NCI-H460 (cell line): Measurements from ENCODE around the gene ZNF157. TPM values are rescaled to one million over a fixed set of nuclear protein-coding genes. Genes with fewer than 3 reads are reported as not detected.

Experiments
- DNase-seq: peaks from one replicate; pipeline ENCODE4 v3.0.0-alpha.2; 2016; ENCODE audit warnings: low read depth; ENCODE audit errors: extremely low read depth
- small RNA-seq, 2 experiments: library from RNA; depleted of rRNA; stranded (forward); fragments of <200 nt; gene quantifications; one replicate each; pipeline ENCODE3, GENCODE V24; 2014
- total RNA-seq: library from RNA; depleted of rRNA; stranded (reverse); fragments of >200 nt; shearing (Covaris generic); gene quantifications from 2 replicates; pipeline ENCODE4 v1.2.3, GENCODE V29; 2014; rRNA removed

Gene ZNF157
- total RNA-seq, 1 experiment from 2014 or later, result not detected

- DNase-seq, result no peak
Observed at GRCh38 chrX:47446431-47446830, 76.1 kb downstream of the ZNF157 start.

GRCh38 chrX:47446971-47447370 is 76.6 kb downstream of the ZNF157 start:
- no peak for DNase-seq

- no peak for DNase-seq
Observed at GRCh38 chrX:47447607-47448006, 77.2 kb downstream of the ZNF157 start.

- no peak for DNase-seq
Observed at GRCh38 chrX:47448165-47448806, 77.9 kb downstream of the ZNF157 start.

GRCh38 chrX:47452112-47452511 is 81.7 kb downstream of the ZNF157 start:
- no peak for DNase-seq

- DNase-seq, result no peak
Observed at GRCh38 chrX:47456080-47456479, 85.7 kb downstream of the ZNF157 start.

- no peak for DNase-seq
Observed at GRCh38 chrX:47458528-47458927, 88.2 kb downstream of the ZNF157 start.

- DNase-seq, result no peak
Observed at GRCh38 chrX:47460561-47460960, 90.2 kb downstream of the ZNF157 start.

Small RNA genes lying within 50 kb of the gene (small RNA-seq; reads per million reads assigned to genes)
- gene SNORA11C, result 0 reads per million in 2 experiments

Other genes starting within 250 kb of the ZNF157 start
- gene NDUFB11, start 225.9 kb upstream of the ZNF157 start, total RNA-seq, result 154 and 182 TPM in 2 replicates
- gene RBM10, start 225.4 kb upstream of the ZNF157 start, total RNA-seq, result 28.1 and 30.3 TPM in 2 replicates
- gene UBA1, start 176.7 kb upstream of the ZNF157 start, total RNA-seq, result 138 and 158 TPM in 2 replicates
- 141 and 164 TPM in 2 replicates for gene CDK16, start 151.9 kb upstream of the ZNF157 start, total RNA-seq
- 17.0 and 17.3 TPM in 2 replicates for gene USP11, start 137.6 kb upstream of the ZNF157 start, total RNA-seq
- 29.1 and 29.5 TPM in 2 replicates for gene ZNF41, start 112.6 kb downstream of the ZNF157 start, total RNA-seq
- gene ARAF, start 190.6 kb downstream of the ZNF157 start, total RNA-seq, result 51.6 and 57.0 TPM in 2 replicates
- 657 and 660 TPM in 2 replicates for gene TIMP1, start 211.9 kb downstream of the ZNF157 start, total RNA-seq
- gene SYN1, start 249.3 kb downstream of the ZNF157 start, total RNA-seq, result 0.14 TPM in 1 of 2 replicates, not detected in the other